Measurements from ENCODE around the gene DBH.

DBH gene

GRCh38 chr9:133635533-133636531, at the start of gene DBH:
DBH (plus strand) TSS chr9:133636363; CDS start chr9:133636372, 9 bp downstream.
- TF ChIP-seq CTCF (IDR thresholded peaks at IDR 0.05): no peak

GRCh38 chr9:133587051-133587450, 49.1 kb upstream of the DBH start:
- TF ChIP-seq CTCF (IDR thresholded peaks at IDR 0.05): no peak

GRCh38 chr9:133587466-133587865, 48.7 kb upstream of the DBH start:
- no peak for TF ChIP-seq CTCF (IDR thresholded peaks at IDR 0.05)

GRCh38 chr9:133589454-133590227, 46.5 kb upstream of the DBH start:
- peak; percentile 75 for TF ChIP-seq CTCF (IDR thresholded peaks at IDR 0.05)

GRCh38 chr9:133590231-133590855, 45.8 kb upstream of the DBH start:
- TF ChIP-seq CTCF (IDR thresholded peaks at IDR 0.05): no peak

GRCh38 chr9:133591116-133591910, 44.9 kb upstream of the DBH start:
- no peak for TF ChIP-seq CTCF (IDR thresholded peaks at IDR 0.05)

Data from LNCAP (cell line).